ENCODE results near the gene FAF2. TPM values are rescaled to one million over a fixed set of nuclear protein-coding genes. Genes with fewer than 3 reads are reported as not detected.
"Not testable (repeated sequence)": the region's sequence is repeated elsewhere in the genome, so short reads cannot be mapped to it uniquely, and the experiment has no call there.

FAF2 gene
- polyA plus RNA-seq, 1 donor, result 22.6 TPM

- DNase-seq (ENCODE audit: low read depth), result no peak
Measured at GRCh38 chr5:176454724-176455394, 6.7 kb downstream of the FAF2 start.

- DNase-seq (ENCODE audit: low read depth), result no peak
Measured at GRCh38 chr5:176458904-176459561, 10.8 kb downstream of the FAF2 start.

- no peak for DNase-seq (ENCODE audit: low read depth)
Measured at GRCh38 chr5:176461349-176461748, 13.2 kb downstream of the FAF2 start.

GRCh38 chr5:176463113-176463764 lies 15.1 kb downstream of the FAF2 start:
- DNase-seq (ENCODE audit: low read depth), result no peak

DNA sequence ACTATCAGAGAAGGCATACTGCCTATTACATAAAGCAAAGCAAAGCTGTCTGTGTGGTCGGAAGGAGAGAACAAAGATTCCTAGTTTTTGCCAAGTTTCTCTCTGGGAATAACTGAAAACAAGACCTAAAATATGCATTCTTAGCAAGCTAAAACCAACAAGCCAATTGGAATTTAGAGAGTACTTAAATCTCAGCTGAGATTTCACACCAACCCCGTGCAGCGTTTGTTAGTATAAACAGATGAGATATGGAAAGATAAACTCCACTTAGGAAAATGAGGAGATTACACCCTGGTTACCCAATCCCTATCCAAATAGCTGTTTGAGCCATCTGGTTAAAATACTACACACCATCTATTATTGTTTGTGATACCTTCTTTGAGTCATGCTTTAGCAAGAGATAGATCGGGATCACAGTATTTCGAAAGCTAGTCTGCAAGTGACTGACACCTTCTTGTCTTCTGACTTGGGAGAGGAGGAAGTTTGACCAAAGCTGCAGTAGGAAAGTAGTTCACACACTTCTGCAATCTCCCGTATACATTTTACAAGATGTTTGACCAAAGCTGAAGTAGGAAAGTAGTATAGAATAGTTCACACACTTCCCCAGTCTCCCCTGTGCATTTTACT lies 18.2 kb downstream of the FAF2 start:
- no peak for DNase-seq (ENCODE audit: low read depth)

DNA sequence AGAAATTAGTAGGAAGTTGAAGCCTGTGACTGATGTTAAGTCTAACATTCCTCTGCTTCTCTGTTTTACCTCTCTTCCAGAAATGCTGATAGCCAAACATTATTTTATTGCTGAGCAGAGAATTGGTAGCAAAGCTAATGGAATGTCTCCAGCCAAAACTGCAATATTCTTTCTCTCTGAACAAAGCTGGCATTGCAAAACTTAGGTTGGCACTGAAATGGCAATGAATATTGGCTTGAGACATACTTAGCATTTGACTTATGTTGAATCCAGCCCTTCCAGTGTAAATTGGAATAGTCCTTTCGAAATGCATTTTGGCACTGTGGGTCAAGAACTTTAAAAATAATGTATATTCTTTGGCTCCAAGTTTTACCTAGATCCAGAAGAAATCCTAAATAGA lies 21.1 kb downstream of the FAF2 start:
- DNase-seq (ENCODE audit: low read depth), result no peak

DNA sequence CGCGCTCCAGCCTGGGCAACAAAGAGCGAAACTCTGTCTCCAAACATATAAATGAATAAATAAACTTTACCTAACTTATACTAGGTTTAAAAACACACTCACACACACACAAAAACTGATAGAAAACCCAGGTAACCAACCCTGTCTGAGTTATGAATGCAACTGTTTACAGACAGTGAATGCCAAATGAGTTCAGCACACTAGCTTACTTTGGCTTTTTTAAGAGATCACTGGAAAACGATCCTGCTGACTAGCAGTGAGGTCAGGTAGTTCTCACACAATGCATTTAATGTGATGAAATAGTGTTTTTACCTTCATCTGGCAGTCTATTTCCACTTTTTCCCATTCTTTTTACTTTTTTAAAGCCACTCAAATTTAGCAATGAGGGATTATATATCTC lies 22.4 kb downstream of the FAF2 start:
- no peak for DNase-seq (ENCODE audit: low read depth)

DNA sequence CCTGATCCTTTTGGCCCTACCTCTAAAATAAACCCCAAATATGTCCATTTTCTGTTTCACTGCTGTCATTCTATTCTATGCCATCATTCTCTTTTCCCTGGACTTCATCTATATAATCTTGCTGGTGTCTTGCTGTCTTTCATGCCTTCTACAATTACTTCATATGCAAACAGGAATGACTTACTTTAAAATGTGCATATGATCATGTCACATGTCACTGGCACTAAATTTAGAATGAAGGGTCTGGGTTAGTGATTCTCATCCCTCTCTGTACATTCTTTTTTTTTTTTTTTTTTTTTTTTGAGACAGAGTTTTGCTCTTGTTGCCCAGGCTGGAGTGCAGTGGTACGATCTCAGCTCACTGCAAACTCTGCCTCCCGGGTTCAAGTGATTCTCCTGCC lies 22.9 kb downstream of the FAF2 start:
- DNase-seq (ENCODE audit: low read depth), result no peak

DNA sequence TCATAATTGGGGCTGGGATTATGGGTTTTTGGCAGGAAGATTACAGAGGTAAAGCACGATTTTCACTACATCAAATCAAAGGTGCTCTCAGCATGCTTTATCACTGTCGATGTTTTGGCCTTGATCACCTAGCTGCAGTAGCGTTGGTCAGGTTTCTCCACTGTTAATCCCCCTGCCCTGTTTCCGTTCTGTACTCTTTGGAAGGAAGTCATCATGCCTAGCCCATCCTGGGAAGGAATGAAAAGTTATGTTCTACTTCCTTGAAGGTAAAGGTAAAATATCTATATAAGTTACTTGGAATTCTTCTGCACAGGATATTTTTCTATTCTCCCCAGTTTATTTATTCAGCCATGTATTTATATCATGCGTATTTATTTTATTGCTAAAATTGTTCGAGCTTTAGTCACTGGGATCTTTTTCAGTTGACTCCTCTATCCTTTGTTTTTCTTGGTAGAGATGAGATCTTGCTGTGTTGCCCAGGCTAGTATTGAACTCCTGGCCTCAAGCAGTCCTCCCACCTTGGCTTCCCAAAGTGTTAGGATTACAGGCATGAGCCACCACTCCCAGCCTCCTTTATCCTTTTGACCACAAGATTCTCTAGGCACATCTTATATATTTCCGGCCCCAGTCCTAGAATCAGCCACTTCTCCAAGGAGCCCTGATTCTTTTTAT lies 25.3 kb downstream of the FAF2 start:
- no peak for DNase-seq (ENCODE audit: low read depth)

DNA sequence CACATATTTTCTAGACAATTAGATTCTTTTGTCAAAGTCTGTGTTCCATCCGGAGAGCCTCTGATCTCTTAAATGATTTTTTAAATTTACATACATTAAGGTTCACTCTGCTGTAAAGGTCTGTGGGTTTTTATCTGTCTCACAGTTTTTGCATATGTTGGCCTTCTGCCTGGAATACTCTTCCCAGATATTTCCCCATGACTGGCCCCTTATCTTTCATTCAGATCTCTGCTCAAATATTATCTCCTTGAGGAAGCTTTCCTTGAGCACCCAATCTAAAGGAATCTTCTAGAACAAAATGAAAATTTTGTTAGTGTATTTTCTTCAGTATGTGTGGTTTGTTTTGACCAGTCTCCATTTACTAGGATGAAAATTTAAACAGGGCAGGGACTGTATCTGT lies 26.3 kb downstream of the FAF2 start:
- no peak for DNase-seq (ENCODE audit: low read depth)

GRCh38 chr5:176481711-176482110 lies 33.5 kb downstream of the FAF2 start:
- no peak for DNase-seq (ENCODE audit: low read depth)

GRCh38 chr5:176485176-176485575 lies 37.0 kb downstream of the FAF2 start:
- DNase-seq (ENCODE audit: low read depth), result no peak

DNA sequence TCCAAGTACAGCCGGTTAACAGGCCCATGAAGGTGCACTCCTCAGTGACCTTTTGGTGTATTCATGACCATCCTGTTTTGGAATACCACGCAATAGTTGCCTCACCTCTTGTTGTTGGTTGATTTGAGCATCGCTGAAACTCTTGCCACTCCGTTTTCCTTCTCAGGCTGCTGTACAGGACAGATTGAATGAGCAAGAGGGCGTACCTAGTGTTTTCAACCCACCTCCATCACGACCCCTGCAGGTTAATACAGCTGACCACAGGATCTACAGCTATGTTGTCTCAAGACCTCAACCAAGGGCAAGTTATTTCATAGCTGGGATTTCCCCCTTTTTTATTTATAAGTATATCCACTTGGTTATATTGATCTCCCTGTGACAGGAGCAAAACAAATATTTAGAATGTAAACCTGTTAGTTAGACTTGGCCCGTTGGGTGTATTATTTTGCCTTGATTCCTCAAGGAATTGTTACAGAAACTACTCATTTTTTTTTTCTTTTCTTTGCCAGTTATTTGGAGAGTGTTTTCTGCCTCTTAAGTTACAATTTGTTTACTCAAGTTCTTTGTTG lies 38.1 kb downstream of the FAF2 start:
- no peak for DNase-seq (ENCODE audit: low read depth)

DNA sequence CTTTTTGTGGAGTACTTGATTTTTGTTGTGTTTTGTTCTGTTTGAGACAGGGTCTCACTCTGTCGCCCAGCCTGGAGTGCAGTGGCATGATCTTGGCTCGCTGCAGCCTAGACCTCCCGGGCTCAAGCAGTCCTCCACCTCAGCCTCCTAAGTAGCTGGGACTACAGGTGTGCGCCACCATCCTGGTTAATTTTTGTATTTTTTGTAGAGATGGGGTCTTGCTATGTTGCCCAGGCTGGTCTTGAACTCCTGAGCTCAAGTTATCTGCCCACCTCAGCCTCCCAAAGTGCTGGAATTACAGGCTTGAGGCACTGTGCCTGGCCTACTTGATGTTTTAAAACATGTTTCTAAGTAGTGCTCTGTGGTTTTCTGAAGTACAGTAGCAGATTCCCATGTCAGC lies 39.0 kb downstream of the FAF2 start:
- DNase-seq (ENCODE audit: low read depth), result not testable (repeated sequence)

DNA sequence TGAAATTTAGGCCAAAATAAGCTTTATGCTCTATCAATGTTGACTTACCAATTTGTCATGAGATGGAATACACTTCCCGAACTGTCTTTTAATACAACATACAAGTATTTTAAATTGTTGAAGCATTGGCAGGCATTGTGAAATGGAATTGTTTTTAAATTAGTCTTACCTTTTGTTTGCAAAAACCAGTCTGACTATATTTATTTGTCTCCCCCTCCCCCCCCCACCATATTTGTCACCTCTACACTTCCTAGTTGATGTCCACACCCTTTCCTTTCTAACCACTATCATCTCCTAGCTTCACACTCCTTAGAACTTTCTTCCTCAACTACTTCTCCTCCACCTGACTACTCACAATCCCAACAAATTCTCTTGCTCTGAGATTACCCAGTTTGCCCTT lies 40.9 kb downstream of the FAF2 start:
- no peak for DNase-seq (ENCODE audit: low read depth)

- no peak for DNase-seq (ENCODE audit: low read depth)
Measured at GRCh38 chr5:176490301-176490700, 42.1 kb downstream of the FAF2 start.

DNA sequence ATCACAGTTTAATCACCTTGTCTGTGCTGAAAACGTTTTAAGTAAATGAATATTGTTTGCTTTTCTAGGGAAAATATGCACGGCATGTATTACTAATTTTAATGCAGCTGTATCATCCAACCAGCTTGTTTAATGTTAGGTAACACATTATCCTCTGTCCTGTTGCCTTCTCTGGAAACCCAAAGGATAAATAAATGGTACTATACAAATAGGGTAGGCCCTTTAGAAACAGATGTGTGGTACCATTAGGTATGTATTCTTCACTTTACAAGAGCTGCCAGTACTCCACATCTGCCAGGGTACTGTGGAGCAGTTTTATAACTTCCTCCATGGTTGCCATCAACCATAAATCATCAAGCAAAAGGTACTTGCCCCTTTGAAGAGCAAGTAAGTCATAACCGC lies 42.9 kb downstream of the FAF2 start:
- no peak for DNase-seq (ENCODE audit: low read depth)

DNA sequence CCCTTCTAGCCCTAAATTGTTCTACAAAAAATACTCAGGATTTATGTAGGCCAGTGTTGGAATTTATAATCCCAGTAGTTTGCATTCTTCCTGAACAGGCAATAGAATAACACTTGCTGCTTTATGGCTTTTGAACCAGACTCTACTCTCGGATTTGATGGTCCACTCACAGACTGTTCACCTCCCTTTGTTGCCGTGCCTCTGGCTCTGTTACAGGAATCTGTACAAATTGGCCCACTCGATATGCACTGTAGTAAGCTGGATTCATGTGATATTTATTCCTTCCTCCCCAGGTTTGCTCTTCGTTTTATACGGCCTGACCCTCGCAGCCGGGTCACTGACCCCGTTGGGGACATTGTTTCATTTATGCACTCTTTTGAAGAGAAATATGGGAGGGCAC lies 43.7 kb downstream of the FAF2 start:
- DNase-seq (ENCODE audit: low read depth), result no peak

- DNase-seq (ENCODE audit: low read depth), result no peak
Measured at GRCh38 chr5:176492431-176492830, 44.2 kb downstream of the FAF2 start.

- no peak for DNase-seq (ENCODE audit: low read depth)
Measured at GRCh38 chr5:176497852-176498251, 49.7 kb downstream of the FAF2 start.

DNA sequence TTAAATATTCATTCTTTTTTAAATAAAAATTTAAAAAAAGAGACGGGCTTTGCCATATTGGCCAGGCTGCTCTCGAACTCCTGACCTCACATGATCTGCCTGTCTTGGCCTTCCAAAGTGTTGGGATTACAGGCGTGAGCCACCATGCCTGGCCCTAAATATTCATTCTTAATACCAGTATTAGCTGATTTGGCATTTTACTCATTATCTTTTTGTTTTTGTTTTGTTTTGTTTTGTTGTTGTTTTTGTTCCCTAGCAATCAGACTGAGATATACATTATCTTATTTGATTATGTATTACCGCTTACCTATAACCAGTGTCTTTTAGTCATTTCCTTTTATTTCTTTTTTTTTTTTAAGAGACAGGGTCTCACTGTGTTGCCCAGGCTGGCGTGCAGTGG lies 51.1 kb downstream of the FAF2 start:
- no peak for DNase-seq (ENCODE audit: low read depth)

GRCh38 chr5:176500511-176500910 lies 52.3 kb downstream of the FAF2 start:
- DNase-seq (ENCODE audit: low read depth), result no peak

Data from forelimb muscle (tissue), 1 donor.